HG02852 (cell line): ENCODE measurements around the gene SUPT16H.

Source experiments
- ATAC-seq: cut with Tn5 transposase; IDR thresholded peaks from one replicate; pipeline ENCODE4 v1.9.1; 2021; ENCODE audit warnings: mild to moderate bottlenecking, moderate library complexity; ENCODE audit not compliant: unreplicated experiment

Gene SUPT16H

GRCh38 chr14:21369949-21370679 is 13.7 kb downstream of the SUPT16H start:
- ATAC-seq: no peak

GRCh38 chr14:21367582-21368144 is 16.2 kb downstream of the SUPT16H start:
- no peak for ATAC-seq

DNA sequence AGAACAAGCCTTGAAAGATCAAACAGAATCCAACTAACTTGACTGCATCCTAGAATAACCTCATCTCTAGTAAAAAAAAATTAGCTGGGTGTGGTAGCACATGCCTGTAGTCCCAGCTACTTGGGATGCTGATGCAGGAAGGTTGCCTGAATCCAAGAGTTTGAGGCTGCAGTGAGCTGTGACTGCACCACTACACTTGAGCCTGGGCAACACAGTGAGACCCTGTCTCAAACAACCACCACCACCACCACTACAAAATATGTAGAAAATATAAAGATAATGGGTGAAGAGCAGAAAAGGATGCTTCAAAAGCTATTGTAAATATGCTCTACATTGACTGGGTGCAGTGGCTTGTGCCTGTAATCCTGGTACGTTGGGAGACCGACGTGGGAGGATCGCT is 27.3 kb downstream of the SUPT16H start:
- no peak for ATAC-seq

- ATAC-seq: no peak
Observed at GRCh38 chr14:21352587-21352986, 31.2 kb downstream of the SUPT16H start.

GRCh38 chr14:21350539-21350938 is 33.3 kb downstream of the SUPT16H start:
- no peak for ATAC-seq

DNA sequence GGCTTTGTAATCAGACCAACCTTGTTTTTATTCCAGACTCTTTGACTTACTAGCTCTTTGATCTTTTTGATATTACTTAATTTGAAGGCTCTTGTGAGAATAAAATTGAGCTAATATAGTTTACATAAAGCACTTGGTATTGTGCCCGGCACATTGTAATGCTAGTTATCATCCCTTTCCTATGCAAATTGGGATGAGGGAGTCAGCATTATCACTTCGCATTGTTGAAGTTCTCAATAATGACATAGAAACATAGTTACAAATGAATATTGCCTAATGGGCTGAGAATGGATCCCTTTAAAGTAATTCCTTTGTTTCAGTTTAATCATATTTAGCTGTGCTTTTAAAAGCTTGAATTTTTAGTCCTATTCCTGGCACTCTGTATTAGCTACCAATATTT is 36.6 kb downstream of the SUPT16H start:
- ATAC-seq: no peak

DNA sequence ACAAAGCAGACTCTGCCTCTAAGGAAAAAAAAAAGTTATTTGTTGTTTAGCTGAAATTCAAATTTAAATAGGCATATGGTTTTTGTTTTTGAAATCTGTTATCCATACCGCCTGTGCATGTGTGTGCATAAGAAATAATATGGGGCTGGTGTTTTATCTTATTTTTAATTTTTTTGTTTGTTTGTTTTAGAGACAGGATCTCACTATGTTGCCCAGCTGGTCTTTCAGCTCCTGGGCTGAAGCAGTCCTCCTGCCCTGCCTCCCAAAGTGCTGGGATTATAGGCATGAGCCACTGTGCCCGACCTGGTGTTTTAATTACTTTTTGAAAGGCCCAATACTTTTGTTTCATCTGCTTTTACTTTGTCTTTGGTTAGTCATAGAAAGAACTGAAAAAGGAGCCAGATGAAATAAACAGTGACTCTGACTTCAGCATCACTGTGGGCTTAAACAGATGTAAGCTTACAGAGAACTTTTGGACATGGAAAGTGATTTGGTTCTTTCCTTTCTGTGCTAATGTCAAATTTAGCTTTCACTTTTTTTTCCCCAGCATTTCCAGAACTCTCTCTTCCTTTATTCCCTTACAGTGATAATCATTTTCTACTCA is 37.2 kb downstream of the SUPT16H start:
- no peak for ATAC-seq

DNA sequence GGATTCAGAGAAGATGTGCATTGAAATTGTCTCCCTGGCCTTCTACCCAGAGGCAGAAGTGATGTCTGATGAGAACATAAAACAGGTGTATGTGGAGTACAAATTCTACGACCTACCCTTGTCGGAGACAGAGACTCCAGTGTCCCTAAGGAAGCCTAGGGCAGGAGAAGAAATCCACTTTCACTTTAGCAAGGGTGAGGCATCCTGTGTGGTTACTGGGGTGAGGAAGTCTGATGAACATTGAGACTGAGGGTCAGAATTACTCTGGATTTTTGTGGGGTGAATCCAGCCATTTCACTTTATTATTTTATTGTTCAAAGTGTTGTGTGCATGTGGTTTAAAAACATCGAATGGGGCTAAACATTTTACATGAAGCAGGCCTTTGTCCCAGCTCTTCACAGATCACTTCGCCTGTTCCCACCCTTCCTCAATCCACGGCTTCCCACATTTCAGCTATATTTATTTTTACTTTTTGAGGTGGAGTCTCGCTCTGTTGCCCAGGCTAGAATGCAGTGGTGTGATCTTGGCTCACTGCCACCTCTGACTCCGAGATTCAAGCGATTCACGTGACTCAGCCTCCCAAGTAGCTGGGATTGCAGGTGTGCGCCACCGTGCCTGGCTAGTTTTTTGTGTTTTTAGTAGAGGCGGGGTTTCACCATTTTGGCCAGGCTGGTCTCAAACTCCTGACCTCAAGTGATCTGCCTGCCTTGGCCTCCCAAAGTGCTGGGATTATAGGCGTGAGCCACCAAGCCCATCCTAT is 40.6 kb downstream of the SUPT16H start:
- no peak for ATAC-seq

GRCh38 chr14:21334202-21334906 is 49.5 kb downstream of the SUPT16H start:
- no peak for ATAC-seq

DNA sequence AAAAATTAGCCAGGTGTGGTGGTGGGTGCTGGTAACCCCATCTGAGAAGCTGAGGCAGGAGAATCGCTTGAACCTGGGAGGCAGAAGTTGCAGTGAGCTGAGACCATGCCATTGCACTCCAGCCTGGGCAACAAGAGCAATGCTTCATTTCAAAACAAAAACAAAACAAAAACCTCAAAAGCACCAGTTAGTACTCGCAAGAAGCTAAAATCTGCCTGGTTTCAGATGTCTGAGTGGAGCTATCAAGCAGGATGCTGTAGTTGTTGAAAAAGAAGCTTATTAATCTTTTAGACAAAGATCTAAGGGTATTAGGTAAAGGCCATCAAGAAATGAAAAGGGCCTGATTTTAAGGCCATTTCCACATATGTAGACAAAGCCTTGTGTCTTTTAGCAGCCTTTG is 50.9 kb downstream of the SUPT16H start:
- ATAC-seq: no peak

- no peak for ATAC-seq
Observed at GRCh38 chr14:21326972-21327371, 56.8 kb downstream of the SUPT16H start.

DNA sequence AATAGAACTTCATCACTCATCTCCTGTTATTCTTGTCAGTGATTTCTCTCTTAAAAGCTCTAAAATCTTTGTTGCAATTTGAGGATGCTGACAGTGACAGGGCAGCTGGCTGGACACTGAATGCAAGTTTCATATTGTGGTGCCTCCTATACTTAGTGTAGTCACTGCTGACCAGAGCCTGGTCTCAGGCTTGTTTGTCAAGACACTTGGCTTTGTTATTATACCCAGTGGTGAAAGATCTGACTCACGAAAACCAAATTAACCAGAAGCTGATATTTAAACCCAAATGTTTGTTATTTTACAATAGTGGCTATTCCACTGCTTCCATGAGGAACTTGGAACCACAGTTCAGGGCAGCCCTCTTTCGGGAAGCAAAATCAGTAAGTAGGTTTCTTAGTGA is 61.1 kb downstream of the SUPT16H start:
- ATAC-seq: no peak

GRCh38 chr14:21320913-21321312 is 62.9 kb downstream of the SUPT16H start:
- no peak for ATAC-seq

GRCh38 chr14:21317398-21317797 is 66.4 kb downstream of the SUPT16H start:
- peak; percentile 44 for ATAC-seq

GRCh38 chr14:21313512-21313911 is 70.3 kb downstream of the SUPT16H start:
- ATAC-seq: no peak

GRCh38 chr14:21311614-21312013 is 72.2 kb downstream of the SUPT16H start:
- ATAC-seq: no peak

DNA sequence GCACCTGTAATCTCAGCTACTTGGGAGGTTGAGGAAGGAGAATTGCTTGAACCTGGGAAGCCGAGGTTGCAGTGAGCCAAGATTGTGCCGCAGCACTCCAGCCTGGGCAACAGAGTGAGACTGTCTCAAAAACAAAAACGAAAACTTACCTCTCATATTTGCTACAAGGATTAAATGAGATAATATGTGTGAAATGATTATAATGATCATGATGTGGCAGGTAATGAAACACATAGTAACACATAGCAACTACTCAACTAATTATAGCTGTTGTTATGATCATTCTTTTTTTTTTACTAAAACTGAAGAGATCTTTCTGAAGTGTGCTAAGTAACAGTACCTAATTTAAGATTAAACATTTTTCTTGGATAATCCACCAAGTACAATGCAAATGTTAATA is 73.9 kb downstream of the SUPT16H start:
- no peak for ATAC-seq

- ATAC-seq: no peak
Observed at GRCh38 chr14:21309238-21309636, 74.6 kb downstream of the SUPT16H start.

GRCh38 chr14:21308479-21309237 is 75.2 kb downstream of the SUPT16H start:
- ATAC-seq: peak; percentile 83

- peak; percentile 27 for ATAC-seq
Observed at GRCh38 chr14:21308132-21308478, 75.7 kb downstream of the SUPT16H start.
